Suprapubic skin (tissue), 4 donors: Measurements from ENCODE around the gene GRB10. TPM values are rescaled to one million over a fixed set of nuclear protein-coding genes. Genes with fewer than 3 reads are reported as not detected.

Source experiments
- DNase-seq, 2 donors: peaks; one replicate each; pipeline ENCODE4 v3.0.0-alpha.2; 2019; ENCODE audit warnings: low spot score in 2 of 2
- H3K27ac ChIP-seq: fragments of 200-600 bp; sonication (generic); one replicate; pipeline ENCODE4 v1.5.1; 2019
- H3K27me3 ChIP-seq: fragments of 200-600 bp; sonication (generic); one replicate; pipeline ENCODE4 v1.5.1; 2019
- H3K36me3 ChIP-seq: fragments of 200-600 bp; sonication (generic); one replicate; pipeline ENCODE4 v1.5.1; 2019
- H3K4me1 ChIP-seq: fragments of 200-600 bp; sonication (generic); one replicate; pipeline ENCODE4 v1.5.1; 2019
- H3K4me3 ChIP-seq: fragments of 200-600 bp; sonication (generic); one replicate; pipeline ENCODE4 v1.5.1; 2019; ENCODE audit warnings: mild to moderate bottlenecking
- H3K9me3 ChIP-seq: fragments of 200-600 bp; sonication (generic); one replicate; pipeline ENCODE4 v1.5.1; 2019
- EP300 ChIP-seq: sonication (generic); formaldehyde crosslinking; IDR thresholded peaks from one replicate; pipeline ENCODE4 v1.6.1; 2017; ENCODE audit warnings: antibody characterized with exemption
- POLR2A ChIP-seq, 2 donors: fragments of 450-650 bp; IDR thresholded peaks; one replicate each; pipeline ENCODE4 v1.6.1; 2017; ENCODE audit warnings: antibody characterized with exemption in 2 of 2, mild to moderate bottlenecking in 2 of 2, moderate library complexity in 2 of 2
- POLR2AphosphoS5 ChIP-seq, 3 donors: sonication (generic); formaldehyde crosslinking; IDR thresholded peaks; one replicate each; pipeline ENCODE4 v1.6.1; 2017; ENCODE audit warnings: antibody characterized with exemption in 3 of 3
- WGBS: methylation state at CpG from one replicate; pipeline ENCODE4 v1.1.5; 2018; 5-methylcytosine and 5-hydroxymethylcytosine counted together
- total RNA-seq, 4 donors: library from RNA; depleted of rRNA; stranded (reverse); fragments of >200 nt; gene quantifications; one replicate each; pipeline ENCODE4 v1.1.0, GENCODE V29; 2016
- TF ChIP-seq, protein P1 (sequence below), 2 donors: fragments of 200-600 bp in 1 of 2; fragments of 450-650 bp in 1 of 2; sonication (generic) in 1 of 2; IDR thresholded peaks; one replicate each; pipeline ENCODE4 v1.5.1; 2016 to 2019; ENCODE audit warnings: antibody characterized with exemption in 2 of 2, mild to moderate bottlenecking in 1 of 2, moderate library complexity in 1 of 2

Gene GRB10
- total RNA-seq, 4 donors from 2014 or later: 7.8 to 56.2 (median 11.5) TPM

DNA sequence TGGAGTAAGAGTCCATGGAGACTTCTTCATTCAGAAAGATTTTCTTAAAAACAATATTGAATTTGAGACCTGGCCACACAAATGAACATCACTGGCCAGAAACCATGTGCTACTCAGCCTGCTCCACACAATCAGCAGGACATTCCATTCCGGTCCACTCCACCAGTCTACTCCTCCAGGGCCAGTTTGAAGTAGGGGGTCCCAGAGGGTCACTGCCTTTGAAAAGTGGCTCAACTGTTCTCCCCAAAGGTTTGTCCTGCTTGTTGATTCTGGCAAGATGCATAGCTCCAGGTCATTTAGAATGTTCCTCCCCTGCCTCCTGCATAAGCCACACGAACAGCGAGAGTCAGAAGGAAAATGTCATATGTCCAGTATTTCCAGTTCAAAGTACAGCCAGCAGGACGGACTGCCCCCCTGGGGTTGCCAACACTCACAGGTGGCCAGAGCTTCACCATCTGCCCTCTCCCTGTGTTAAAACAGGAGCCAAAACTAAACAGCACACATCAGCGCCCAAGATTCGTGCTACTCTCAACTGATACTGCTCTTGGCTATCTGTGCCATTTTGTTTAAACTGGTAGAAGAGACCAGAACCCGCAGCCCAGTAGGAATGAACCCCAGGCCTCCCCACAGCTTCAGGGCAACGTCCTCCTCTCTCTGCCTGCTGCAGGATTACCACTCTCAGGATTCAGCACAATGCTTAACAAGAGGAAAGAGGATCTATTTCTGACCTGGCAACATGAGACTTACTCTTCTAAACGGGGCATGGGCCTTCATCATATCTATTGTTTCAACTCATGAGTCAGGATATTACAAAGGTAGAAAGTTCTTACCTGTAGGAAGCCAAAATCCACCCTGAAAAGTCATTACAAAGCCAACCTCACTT, 11.3 kb downstream of the GRB10 start:
- Histone ChIP-seq H3K4me3 (no peak overlapping the region), H3K9me3 (no peaks in the 10 kb centered on the region), H3K27ac (no peak overlapping the region), H3K27me3 (no peaks in the 10 kb centered on the region), H3K36me3 (no peaks in the 10 kb centered on the region), H3K4me1 (no peaks in the 10 kb centered on the region)
- no peak for TF ChIP-seq EP300
- TF ChIP-seq POLR2A (IDR thresholded peaks at IDR 0.05): no peak
- TF ChIP-seq POLR2AphosphoS5 (IDR thresholded peaks at IDR 0.05): no peak
- TF ChIP-seq, protein P1, sequence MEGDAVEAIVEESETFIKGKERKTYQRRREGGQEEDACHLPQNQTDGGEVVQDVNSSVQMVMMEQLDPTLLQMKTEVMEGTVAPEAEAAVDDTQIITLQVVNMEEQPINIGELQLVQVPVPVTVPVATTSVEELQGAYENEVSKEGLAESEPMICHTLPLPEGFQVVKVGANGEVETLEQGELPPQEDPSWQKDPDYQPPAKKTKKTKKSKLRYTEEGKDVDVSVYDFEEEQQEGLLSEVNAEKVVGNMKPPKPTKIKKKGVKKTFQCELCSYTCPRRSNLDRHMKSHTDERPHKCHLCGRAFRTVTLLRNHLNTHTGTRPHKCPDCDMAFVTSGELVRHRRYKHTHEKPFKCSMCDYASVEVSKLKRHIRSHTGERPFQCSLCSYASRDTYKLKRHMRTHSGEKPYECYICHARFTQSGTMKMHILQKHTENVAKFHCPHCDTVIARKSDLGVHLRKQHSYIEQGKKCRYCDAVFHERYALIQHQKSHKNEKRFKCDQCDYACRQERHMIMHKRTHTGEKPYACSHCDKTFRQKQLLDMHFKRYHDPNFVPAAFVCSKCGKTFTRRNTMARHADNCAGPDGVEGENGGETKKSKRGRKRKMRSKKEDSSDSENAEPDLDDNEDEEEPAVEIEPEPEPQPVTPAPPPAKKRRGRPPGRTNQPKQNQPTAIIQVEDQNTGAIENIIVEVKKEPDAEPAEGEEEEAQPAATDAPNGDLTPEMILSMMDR (IDR thresholded peaks at IDR 0.05): no peak
- WGBS: 89% methylated on average over 9 of the region's 9 CpGs
- DNase-seq: no peak

DNA sequence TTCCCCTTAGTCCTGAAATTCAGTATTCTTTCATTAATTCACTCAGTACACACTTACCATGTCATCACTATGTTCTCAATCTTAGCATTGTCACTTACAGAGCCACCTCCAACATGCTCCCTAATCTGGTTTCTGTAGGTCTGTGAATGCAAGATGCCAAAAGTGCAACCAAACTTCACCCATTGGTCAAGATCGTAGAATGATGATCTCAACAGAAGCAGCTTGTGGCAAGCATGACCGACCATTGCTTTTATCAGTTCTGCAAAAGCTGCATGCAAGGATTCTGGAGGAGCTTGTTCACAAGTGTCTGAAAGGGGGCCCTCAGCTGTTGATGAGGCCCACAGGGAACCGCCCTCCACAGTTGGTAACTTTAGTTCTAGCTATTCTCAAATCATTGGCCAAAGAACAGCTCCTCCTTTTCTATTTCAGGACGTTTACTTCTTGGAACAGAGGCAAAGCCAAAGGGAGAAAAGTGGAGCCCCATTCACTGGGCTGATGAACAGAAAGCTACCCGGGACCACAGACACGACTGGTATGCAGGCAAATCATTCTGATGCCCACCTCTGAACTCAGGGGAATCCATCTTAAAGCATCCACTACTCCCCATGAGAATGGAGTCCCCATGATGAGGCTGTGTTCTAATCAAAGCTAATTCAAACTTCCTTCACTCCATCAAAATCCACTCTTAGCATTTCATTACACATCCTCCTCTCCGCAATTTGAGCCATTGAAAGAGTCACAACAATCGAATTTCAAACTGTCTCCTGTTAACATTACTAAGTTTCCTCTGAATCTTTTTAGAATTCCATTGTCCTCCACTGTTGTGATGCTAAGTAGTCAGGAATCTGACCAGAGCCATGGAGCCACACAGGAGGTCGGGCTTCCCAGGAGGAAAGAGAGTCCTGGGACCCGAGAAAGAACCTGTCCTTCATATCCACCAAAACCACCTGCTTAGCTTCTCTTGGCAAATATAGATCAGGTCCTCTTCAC, 13.9 kb downstream of the GRB10 start:
- no peak for DNase-seq
- no peaks in the 10 kb centered on the region for H3K27me3 ChIP-seq
- H3K27ac ChIP-seq: no peak overlapping the region
- H3K4me1 ChIP-seq: no peaks in the 10 kb centered on the region
- 84% methylated on average over 10 of the region's 10 CpGs for WGBS
- no peak for TF ChIP-seq POLR2A (IDR thresholded peaks at IDR 0.05)
- TF ChIP-seq EP300: no peak
- TF ChIP-seq POLR2AphosphoS5 (IDR thresholded peaks at IDR 0.05): no peak
- TF ChIP-seq, protein P1 (IDR thresholded peaks at IDR 0.05): no peak
- no peak overlapping the region for H3K4me3 ChIP-seq
- H3K36me3 ChIP-seq: no peaks in the 10 kb centered on the region
- H3K9me3 ChIP-seq: no peaks in the 10 kb centered on the region

DNA sequence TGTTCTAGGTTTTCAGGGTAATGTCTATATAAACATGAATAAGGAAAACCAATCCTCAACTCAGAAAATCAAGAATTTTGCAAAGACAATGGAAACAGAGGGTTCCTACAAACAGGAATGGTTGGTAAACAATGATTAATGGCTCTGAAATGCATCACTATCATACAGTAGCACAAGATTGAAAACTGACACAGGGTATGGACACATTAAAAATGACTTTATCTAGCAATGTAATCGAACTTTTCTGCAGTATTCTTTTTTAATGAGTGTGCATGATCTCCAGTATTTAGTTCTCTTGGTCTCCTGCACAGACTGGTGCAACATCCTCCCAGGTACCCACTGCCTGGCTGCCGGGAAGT, 15.9 kb downstream of the GRB10 start:
- Histone ChIP-seq H3K9me3 (no peaks in the 10 kb centered on the region), H3K4me3 (no peak overlapping the region), H3K36me3 (no peaks in the 10 kb centered on the region), H3K27me3 (no peaks in the 10 kb centered on the region), H3K27ac (no peak overlapping the region), H3K4me1 (peaks cover 4% of the 10 kb centered on the region)
- no peak for DNase-seq
- 50% methylated on average over 2 of the region's 2 CpGs for WGBS
- TF ChIP-seq, protein P1 (IDR thresholded peaks at IDR 0.05): no peak
- TF ChIP-seq POLR2AphosphoS5 (IDR thresholded peaks at IDR 0.05): no peak
- no peak for TF ChIP-seq EP300
- no peak for TF ChIP-seq POLR2A (IDR thresholded peaks at IDR 0.05)

DNA sequence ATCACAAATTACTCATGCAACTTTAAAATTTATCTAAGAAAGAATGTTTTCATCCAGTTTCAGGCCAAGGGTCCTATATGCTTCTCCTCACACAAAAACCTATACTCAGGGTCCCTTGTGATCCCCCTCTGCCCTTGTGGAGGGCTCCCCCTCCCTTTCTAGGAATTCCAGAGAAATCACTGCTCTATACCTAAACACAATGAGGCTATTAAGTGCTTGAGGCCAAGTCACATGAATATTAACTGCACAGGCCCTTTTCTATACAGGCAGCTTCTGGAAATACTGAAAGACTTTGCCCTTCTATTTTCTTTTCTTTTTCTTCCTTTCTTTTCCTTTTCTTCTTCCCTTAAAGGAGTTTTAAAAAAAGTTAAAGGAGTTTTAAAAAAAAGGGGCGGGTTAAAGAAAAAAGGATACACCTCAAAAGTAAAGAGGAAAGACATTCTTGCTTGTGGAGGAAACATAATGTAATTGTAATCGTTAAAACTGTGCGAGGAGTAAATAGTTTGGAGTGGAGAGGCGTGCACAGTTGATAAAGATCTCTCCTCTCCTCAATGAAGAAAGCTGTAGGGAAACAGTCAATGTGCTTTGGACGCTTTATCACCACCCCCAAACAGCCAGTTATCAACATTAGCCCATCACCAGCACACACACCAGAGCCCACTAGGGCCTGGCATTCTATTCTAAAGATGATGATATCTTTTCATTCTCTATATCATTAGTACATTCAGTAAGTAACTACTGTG, 16.4 kb downstream of the GRB10 start:
- DNase-seq: no peak
- Histone ChIP-seq H3K4me1 (peaks cover 4% of the 10 kb centered on the region), H3K27ac (no peak overlapping the region), H3K4me3 (no peak overlapping the region), H3K9me3 (no peaks in the 10 kb centered on the region), H3K36me3 (no peaks in the 10 kb centered on the region), H3K27me3 (no peaks in the 10 kb centered on the region)
- no peak for TF ChIP-seq EP300
- TF ChIP-seq, protein P1 (IDR thresholded peaks at IDR 0.05): no peak
- TF ChIP-seq POLR2A (IDR thresholded peaks at IDR 0.05): no peak
- 78% methylated on average over 5 of the region's 5 CpGs for whole genome bisulfite sequencing
